Ovary (tissue), 9 donors: ENCODE measurements around the gene NCEH1. TPM values are rescaled to one million over a fixed set of nuclear protein-coding genes. Genes with fewer than 3 reads are reported as not detected.
"Not testable (repeated sequence)": the region's sequence is repeated elsewhere in the genome, so short reads cannot be mapped to it uniquely, and the experiment has no call there.

Source experiments
- DNase-seq, 5 donors: peaks; one replicate each; pipeline ENCODE4 v3.0.0-alpha.2; 2019 to 2020
- H3K27ac ChIP-seq, 2 donors: fragments of 200-600 bp; one replicate each; pipeline versions ENCODE4 v1.5.1 to v1.8.0; 2019 to 2022
- H3K27me3 ChIP-seq: fragments of 200-600 bp; one replicate; pipeline ENCODE4 v1.8.0; 2022
- H3K36me3 ChIP-seq: fragments of 200-600 bp; sonication (generic); one replicate; pipeline ENCODE4 v1.5.1; 2019
- H3K4me1 ChIP-seq: one replicate; pipeline ENCODE4 v1.8.1; 2013; ENCODE audit warnings: mild to moderate bottlenecking, moderate library complexity; ENCODE audit not compliant: insufficient read depth
- H3K4me3 ChIP-seq: fragments of 200-600 bp; sonication (generic); one replicate; pipeline ENCODE4 v1.5.1; 2017
- H3K9me3 ChIP-seq, 2 donors: fragments of 200-600 bp in 1 of 2; sonication (generic) in 1 of 2; one replicate each; pipeline versions ENCODE4 v1.5.1 to v1.8.1; 2013 to 2019; ENCODE audit warnings: mild to moderate bottlenecking in 1 of 2, moderate library complexity in 1 of 2
- CTCF ChIP-seq, 3 donors: fragments of 450-650 bp in 2 of 3; fragments of 200-600 bp in 1 of 3; IDR thresholded peaks; one replicate each; pipeline versions ENCODE4 v1.5.1 to v1.8.0; 2016 to 2022; ENCODE audit warnings: antibody characterized with exemption in 3 of 3, mild to moderate bottlenecking in 1 of 3
- EP300 ChIP-seq: sonication (generic); formaldehyde crosslinking; IDR thresholded peaks from one replicate; pipeline ENCODE4 v1.6.1; 2017; ENCODE audit warnings: antibody characterized with exemption
- POLR2A ChIP-seq: fragments of 450-650 bp; IDR thresholded peaks from one replicate; pipeline ENCODE4 v1.6.1; 2017; ENCODE audit warnings: antibody characterized with exemption, mild to moderate bottlenecking, moderate library complexity
- WGBS, 3 donors: extraction: QIAGEN DNeasy Blood & Tissue Kit in 1 of 3; methylation state at CpG; one replicate each; pipeline versions ENCODE4 v1.1.5 to v1.1.7; 2013 to 2017; 5-methylcytosine and 5-hydroxymethylcytosine counted together
- intact Hi-C, 4 donors: fragments of 100-400 bp; cut with DNase I; formaldehyde crosslinking; loops; one replicate each; pipeline versions ENCODE4 v1.11.0 to v1.15.1; 2022 to 2023
- polyA plus RNA-seq, 2 donors: library from polyadenylated mRNA; stranded (reverse); fragments of 200-250 nt in 1 of 2; fragments of 350-450 nt in 1 of 2; fragmentation: Illumina TruSeq in 1 of 2; extraction: RNeasy Lipid Tissue Mini Kit (QIAGEN cat#74804) in 1 of 2; gene quantifications; one replicate each; pipeline ENCODE4 v1.2.3, GENCODE V29; 2013 to 2014
- total RNA-seq, 7 donors: library from RNA; depleted of rRNA in 2 of 7; stranded (reverse); fragments of >200 nt in 2 of 7; fragmentation: NEBNext Ultra II Directional in 3 of 7; extraction: Animal tissue kit (Norgen Biotek cat#: 25700) in 3 of 7; gene quantifications; one replicate each; pipeline versions ENCODE4 v1.1.0 to v1.2.4, GENCODE V29; 2016 to 2023
- donor health status: DM: no; HTN: no; CAD: no; lungs with moderate emphysema.
- donor health status: DM: no; HTN: no; CAD: no.
- donor health status: Bipolar disorder and iron deficiency.
- donor health status: DM: yes; HTN: yes; CAD: no.
- donor health status: DM: no; HTN: no; CAD: no.
- donor health status: DM: yes; HTN: yes; CAD: no.

NCEH1 gene
- total and polyA plus RNA-seq, 9 donors: 1.4 to 15.8 (median 4.5) TPM

DNA sequence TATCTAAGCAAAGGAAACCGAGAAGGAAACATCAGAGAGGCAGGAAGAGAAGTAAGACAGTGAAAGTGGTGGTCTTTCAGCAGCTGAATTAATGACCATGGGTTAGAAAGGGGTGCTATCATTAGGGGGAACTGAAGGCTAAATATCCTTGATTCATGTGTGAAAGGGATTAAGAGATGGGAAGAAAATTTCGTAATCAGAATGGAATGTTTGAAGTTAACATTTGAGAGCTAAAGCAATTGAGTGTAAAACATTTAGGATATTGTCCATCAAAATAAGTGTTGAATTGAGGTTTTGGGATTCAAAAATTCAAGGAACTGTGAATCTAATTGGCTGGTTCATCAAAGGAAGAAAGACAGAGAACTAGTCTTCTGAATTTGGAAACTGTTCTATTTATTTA, 35.6 kb upstream of the NCEH1 start:
- Histone ChIP-seq H3K9me3 (no peaks in the 10 kb centered on the region), H3K4me3 (no peak overlapping the region), H3K27me3 (no peaks in the 10 kb centered on the region), H3K4me1 (no peaks in the 10 kb centered on the region), H3K36me3 (no peaks in the 10 kb centered on the region), H3K27ac (no peak overlapping the region)
- no peak for DNase-seq
- 56 to 64% (median 63%) methylated on average over 2 of the region's 2 CpGs for WGBS, 3 donors
- TF ChIP-seq POLR2A (no peak), CTCF (IDR thresholded peaks at IDR 0.05) (no peak), EP300 (no peak)
- intact Hi-C loops: no loop called here

GRCh38 chr3:172739462-172739861, 28.6 kb upstream of the NCEH1 start:
- TF ChIP-seq POLR2A: no peak
- no peak for TF ChIP-seq EP300
- TF ChIP-seq CTCF (IDR thresholded peaks at IDR 0.05): no peak
- WGBS, 3 donors: 47% methylated on average over 1 of the region's 1 CpG
- Histone ChIP-seq H3K4me3 (no peak overlapping the region), H3K27ac (no peak overlapping the region), H3K27me3 (no peaks in the 10 kb centered on the region), H3K9me3 (no peaks in the 10 kb centered on the region), H3K4me1 (no peaks in the 10 kb centered on the region), H3K36me3 (no peaks in the 10 kb centered on the region)
- DNase-seq: no peak
- intact Hi-C loops: no loop called here

DNA sequence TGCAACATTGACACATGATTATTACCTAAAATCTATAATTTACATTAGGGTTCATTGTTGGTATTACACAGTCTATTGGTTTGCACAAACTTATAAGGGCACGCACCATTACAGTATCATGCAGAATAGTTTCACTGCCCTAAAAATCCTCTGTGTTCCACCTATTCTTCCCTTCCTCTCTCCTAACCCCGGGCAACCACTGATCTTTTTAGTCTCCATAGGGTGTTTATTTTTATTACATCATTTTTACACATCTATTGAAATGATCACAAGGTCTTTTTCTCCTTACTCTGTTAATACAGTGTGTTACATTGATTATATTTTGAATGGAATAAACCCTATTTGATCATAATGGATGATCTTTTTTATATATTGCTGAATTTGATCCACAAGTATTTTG, 24.1 kb upstream of the NCEH1 start:
- Histone ChIP-seq H3K4me3 (no peak overlapping the region), H3K36me3 (no peaks in the 10 kb centered on the region), H3K4me1 (no peaks in the 10 kb centered on the region), H3K27ac (no peak overlapping the region), H3K27me3 (no peaks in the 10 kb centered on the region), H3K9me3 (no peaks in the 10 kb centered on the region)
- 89 to 94% (median 93%) methylated on average over 2 of the region's 2 CpGs for WGBS, 3 donors
- TF ChIP-seq CTCF (IDR thresholded peaks at IDR 0.05): no peak
- TF ChIP-seq EP300: no peak
- TF ChIP-seq POLR2A: no peak
- no peak for DNase-seq
- intact Hi-C loops: no loop called here

DNA sequence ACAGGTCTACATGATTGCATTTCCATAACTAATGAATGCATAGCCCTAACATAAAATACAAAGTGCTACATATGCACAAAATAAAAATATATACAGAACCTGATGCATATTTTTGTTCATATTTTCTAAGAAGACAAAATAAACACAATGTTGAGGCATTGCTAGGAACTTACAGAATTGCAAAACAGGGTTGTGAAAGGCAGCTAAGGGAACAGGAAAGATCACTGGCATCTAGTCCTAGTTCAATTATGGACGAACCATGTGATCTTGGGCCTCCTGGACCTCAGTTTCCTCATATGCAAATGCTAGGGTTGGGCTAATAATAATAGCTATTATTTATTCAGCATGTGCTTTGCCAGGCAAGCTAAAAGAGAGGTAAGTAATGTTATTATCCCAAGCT, 15.5 kb upstream of the NCEH1 start:
- DNase-seq: no peak
- no peaks in the 10 kb centered on the region for H3K4me1 ChIP-seq
- H3K36me3 ChIP-seq: no peaks in the 10 kb centered on the region
- no peak overlapping the region for H3K4me3 ChIP-seq
- H3K27ac ChIP-seq: no peak overlapping the region
- H3K27me3 ChIP-seq: no peaks in the 10 kb centered on the region
- intact Hi-C loops: no loop called here
- no peak for TF ChIP-seq CTCF (IDR thresholded peaks at IDR 0.05)
- TF ChIP-seq EP300: no peak
- no peak for TF ChIP-seq POLR2A
- 62 to 77% (median 75%) methylated on average over 1 of the region's 1 CpG for WGBS, 3 donors
- H3K9me3 ChIP-seq: no peaks in the 10 kb centered on the region

GRCh38 chr3:172722536-172723040, 11.7 kb upstream of the NCEH1 start:
- H3K4me1 ChIP-seq, H3K27me3 ChIP-seq, H3K36me3 ChIP-seq, DNase-seq, H3K9me3 ChIP-seq, H3K4me3 ChIP-seq, intact Hi-C loops, H3K27ac ChIP-seq: not testable (repeated sequence)
- 81 to 87% (median 82%) methylated on average over 8 of the region's 8 CpGs for WGBS, 3 donors
